ENCODE results near the gene C16orf95.
"Not testable (repeated sequence)": the region's sequence is repeated elsewhere in the genome, so short reads cannot be mapped to it uniquely, and the experiment has no call there.

Gene C16orf95

GRCh38 chr16:87344931-87345631 is 27.9 kb upstream of the C16orf95 start:
- no peak for TF ChIP-seq POLR2A (IDR thresholded peaks at IDR 0.05; ENCODE audit: low read depth, low read length)
- no peak for TF ChIP-seq TAF1 (IDR thresholded peaks at IDR 0.05; ENCODE audit: borderline replicate concordance, low read depth, low read length)
- TF ChIP-seq POLR2AphosphoS5 (IDR thresholded peaks at IDR 0.05; ENCODE audit: low read depth, low read length) = no peak
- FAIRE-seq (no peak), DNase-seq (ENCODE audit: insufficient read length) (peak; percentile 46)

- no peak for TF ChIP-seq POLR2A (IDR thresholded peaks at IDR 0.05; ENCODE audit: low read depth, low read length)
- TF ChIP-seq POLR2AphosphoS5 (IDR thresholded peaks at IDR 0.05; ENCODE audit: low read depth, low read length) = no peak
- DNase-seq (ENCODE audit: insufficient read length) (no peak), FAIRE-seq (no peak)
Measured at GRCh38 chr16:87344165-87344930, 27.2 kb upstream of the C16orf95 start.

- no peak for FAIRE-seq
Measured at GRCh38 chr16:87343753-87344050, 26.5 kb upstream of the C16orf95 start.

GRCh38 chr16:87342978-87343752 is 26.0 kb upstream of the C16orf95 start:
- no peak for DNase-seq (ENCODE audit: insufficient read length)
- FAIRE-seq = no peak
- TF ChIP-seq TAF1 (IDR thresholded peaks at IDR 0.05; ENCODE audit: borderline replicate concordance, low read depth, low read length) = no peak
- TF ChIP-seq POLR2A (IDR thresholded peaks at IDR 0.05; ENCODE audit: low read depth, low read length) = no peak
- no peak for TF ChIP-seq POLR2AphosphoS5 (IDR thresholded peaks at IDR 0.05; ENCODE audit: low read depth, low read length)

More at GRCh38 chr16:87343753-87344050, 26.5 kb upstream of the C16orf95 start:
- TF ChIP-seq TAF1 (IDR thresholded peaks at IDR 0.05; ENCODE audit: borderline replicate concordance, low read depth, low read length) = no peak
- TF ChIP-seq POLR2AphosphoS5 (IDR thresholded peaks at IDR 0.05; ENCODE audit: low read depth, low read length) = no peak
- TF ChIP-seq POLR2A (IDR thresholded peaks at IDR 0.05; ENCODE audit: low read depth, low read length) = no peak
- DNase-seq (ENCODE audit: insufficient read length) = no peak

GRCh38 chr16:87342504-87342903 is 25.3 kb upstream of the C16orf95 start:
- no peak for FAIRE-seq

GRCh38 chr16:87340198-87340597 is 23.0 kb upstream of the C16orf95 start:
- no peak for TF ChIP-seq TAF1 (IDR thresholded peaks at IDR 0.05; ENCODE audit: borderline replicate concordance, low read depth, low read length)
- no peak for TF ChIP-seq POLR2AphosphoS5 (IDR thresholded peaks at IDR 0.05; ENCODE audit: low read depth, low read length)
- TF ChIP-seq POLR2A (IDR thresholded peaks at IDR 0.05; ENCODE audit: low read depth, low read length) = no peak
- no peak for DNase-seq (ENCODE audit: insufficient read length)
- FAIRE-seq = no peak

More at GRCh38 chr16:87342504-87342903, 25.3 kb upstream of the C16orf95 start:
- DNase-seq (ENCODE audit: insufficient read length) = no peak
- no peak for TF ChIP-seq TAF1 (IDR thresholded peaks at IDR 0.05; ENCODE audit: borderline replicate concordance, low read depth, low read length)
- no peak for TF ChIP-seq POLR2AphosphoS5 (IDR thresholded peaks at IDR 0.05; ENCODE audit: low read depth, low read length)
- no peak for TF ChIP-seq POLR2A (IDR thresholded peaks at IDR 0.05; ENCODE audit: low read depth, low read length)

GRCh38 chr16:87339724-87340105 is 22.5 kb upstream of the C16orf95 start:
- FAIRE-seq; DNase-seq (ENCODE audit: insufficient read length): not testable (repeated sequence)

GRCh38 chr16:87339086-87339723 is 22.0 kb upstream of the C16orf95 start:
- no peak for FAIRE-seq
- TF ChIP-seq POLR2A (IDR thresholded peaks at IDR 0.05; ENCODE audit: low read depth, low read length) (no peak), POLR2AphosphoS5 (IDR thresholded peaks at IDR 0.05; ENCODE audit: low read depth, low read length) (no peak), TAF1 (IDR thresholded peaks at IDR 0.05; ENCODE audit: borderline replicate concordance, low read depth, low read length) (no peak)

GRCh38 chr16:87338155-87338765 is 21.1 kb upstream of the C16orf95 start:
- no peak for TF ChIP-seq POLR2A (IDR thresholded peaks at IDR 0.05; ENCODE audit: low read depth, low read length)
- TF ChIP-seq TAF1 (IDR thresholded peaks at IDR 0.05; ENCODE audit: borderline replicate concordance, low read depth, low read length) = no peak
- TF ChIP-seq POLR2AphosphoS5 (IDR thresholded peaks at IDR 0.05; ENCODE audit: low read depth, low read length) = no peak
- FAIRE-seq (no peak), DNase-seq (ENCODE audit: insufficient read length) (no peak)

More at GRCh38 chr16:87339086-87339723, 22.0 kb upstream of the C16orf95 start:
- no peak for DNase-seq (ENCODE audit: insufficient read length)

- TF ChIP-seq POLR2AphosphoS5 (IDR thresholded peaks at IDR 0.05; ENCODE audit: low read depth, low read length) = no peak
- TF ChIP-seq TAF1 (IDR thresholded peaks at IDR 0.05; ENCODE audit: borderline replicate concordance, low read depth, low read length) = no peak
- no peak for TF ChIP-seq POLR2A (IDR thresholded peaks at IDR 0.05; ENCODE audit: low read depth, low read length)
- DNase-seq (ENCODE audit: insufficient read length) (no peak), FAIRE-seq (no peak)
Measured at GRCh38 chr16:87337262-87337771, 20.1 kb upstream of the C16orf95 start.

Measured in GM12892 (cell line).